Measurements from ENCODE around the gene HIKESHI.
"Not testable (repeated sequence)": the region's sequence is repeated elsewhere in the genome, so short reads cannot be mapped to it uniquely, and the experiment has no call there.

Gene HIKESHI

GRCh38 chr11:86302092-86302793, at the start of gene HIKESHI:
TSS of gene HIKESHI (plus strand) at chr11:86302240. CDS start at chr11:86302449, 209 bp downstream.
- peak; percentile 100 for DNase-seq

- no peak for DNase-seq
Observed at GRCh38 chr11:86255896-86256295, 46.1 kb upstream of the HIKESHI start.

- DNase-seq: no peak
Observed at GRCh38 chr11:86256608-86257007, 45.4 kb upstream of the HIKESHI start.

GRCh38 chr11:86257446-86257845, 44.6 kb upstream of the HIKESHI start:
- DNase-seq: no peak

- no peak for DNase-seq
Observed at GRCh38 chr11:86259730-86260129, 42.3 kb upstream of the HIKESHI start.

- DNase-seq: no peak
Observed at GRCh38 chr11:86261328-86261727, 40.7 kb upstream of the HIKESHI start.

- no peak for DNase-seq
Observed at GRCh38 chr11:86262387-86262786, 39.7 kb upstream of the HIKESHI start.

GRCh38 chr11:86264649-86265048, 37.4 kb upstream of the HIKESHI start:
- DNase-seq: no peak

- no peak for DNase-seq
Observed at GRCh38 chr11:86265194-86265593, 36.8 kb upstream of the HIKESHI start.

- no peak for DNase-seq
Observed at GRCh38 chr11:86269645-86270044, 32.4 kb upstream of the HIKESHI start.

- no peak for DNase-seq
Observed at GRCh38 chr11:86274503-86274902, 27.5 kb upstream of the HIKESHI start.

GRCh38 chr11:86274999-86275398, 27.0 kb upstream of the HIKESHI start:
- no peak for DNase-seq

- DNase-seq: peak; percentile 61
Observed at GRCh38 chr11:86275493-86276370, 26.3 kb upstream of the HIKESHI start.

GRCh38 chr11:86277741-86278140, 24.3 kb upstream of the HIKESHI start:
- no peak for DNase-seq

- no peak for DNase-seq
Observed at GRCh38 chr11:86278226-86278625, 23.8 kb upstream of the HIKESHI start.

GRCh38 chr11:86279747-86280146, 22.3 kb upstream of the HIKESHI start:
- DNase-seq: no peak

- DNase-seq: no peak
Observed at GRCh38 chr11:86287468-86287796, 14.6 kb upstream of the HIKESHI start.

GRCh38 chr11:86288776-86289507, 13.1 kb upstream of the HIKESHI start:
- DNase-seq: no peak

GRCh38 chr11:86289508-86290280, 12.3 kb upstream of the HIKESHI start:
- not testable (repeated sequence) for DNase-seq

- DNase-seq: peak; percentile 88
Observed at GRCh38 chr11:86291466-86292262, 10.4 kb upstream of the HIKESHI start.

GRCh38 chr11:86292912-86293616, 9.0 kb upstream of the HIKESHI start:
- no peak for DNase-seq
